ENCODE results near the gene SEC24C.
"Not testable (repeated sequence)": the region's sequence is repeated elsewhere in the genome, so short reads cannot be mapped to it uniquely, and the experiment has no call there.

DNA sequence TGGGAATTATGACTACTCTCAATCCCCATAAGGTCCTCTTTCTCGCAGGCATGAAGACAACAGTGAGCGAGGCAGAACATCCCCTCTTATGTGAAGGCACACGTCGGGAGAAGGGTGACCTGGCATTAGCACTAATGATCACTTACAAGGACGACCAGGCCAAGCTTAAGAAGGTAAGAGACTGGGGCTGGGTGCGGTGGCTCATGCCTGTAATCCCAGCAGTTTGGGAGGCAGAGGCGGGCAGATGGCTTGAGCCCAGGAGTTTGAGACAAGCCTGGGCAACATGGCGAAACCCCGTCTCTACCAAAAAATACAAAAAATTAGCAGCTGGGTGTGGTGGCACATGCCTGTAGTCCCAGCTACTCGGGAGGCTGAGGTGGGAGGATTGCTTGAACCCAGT lies 51.3 kb downstream of the SEC24C start:
- TF ChIP-seq CTCF (IDR thresholded peaks at IDR 0.05); POLR2AphosphoS5 (IDR thresholded peaks at IDR 0.05; ENCODE audit: low read depth, low read length); REST (IDR thresholded peaks at IDR 0.05; ENCODE audit: insufficient read depth in 1 of 2, low read depth in 2 of 2, low read length in 1 of 2); SIN3A (IDR thresholded peaks at IDR 0.05; ENCODE audit: borderline replicate concordance, insufficient read depth, low read depth, low read length): not testable (repeated sequence)

All from Panc1 (cell line).